Tibial artery (tissue), 4 donors: ENCODE results near the gene CLPX.
A peak's percentile ranks its signal among the peaks of the same experiment; 100 is the strongest.
"Not testable (repeated sequence)": the region's sequence is repeated elsewhere in the genome, so short reads cannot be mapped to it uniquely, and the experiment has no call there.

Experiments used
- DNase-seq, 2 donors: peaks; one replicate each; pipeline ENCODE4 v3.0.0-alpha.2; 2019
- H3K27ac ChIP-seq, 2 donors: fragments of 200-600 bp; sonication (generic) in 1 of 2; 1 replicate in 1 of 2; 2 replicates in 1 of 2; pipeline ENCODE4 v1.5.1; 2018 to 2019; ENCODE audit warnings: mild to moderate bottlenecking in 1 of 2
- H3K27me3 ChIP-seq, 2 donors: fragments of 200-600 bp; sonication (generic) in 1 of 2; one replicate each; pipeline versions ENCODE4 v1.5.1 to v1.6.0; 2016 to 2019
- H3K36me3 ChIP-seq, 3 donors: fragments of 200-600 bp; sonication (generic) in 2 of 3; one replicate each; pipeline ENCODE4 v1.5.1; 2016 to 2019; ENCODE audit warnings: mild to moderate bottlenecking in 2 of 3
- H3K4me1 ChIP-seq, 4 donors: fragments of 200-600 bp; sonication (generic) in 2 of 4; 1 replicate in 3 of 4; 2 replicates in 1 of 4; pipeline ENCODE4 v1.5.1; 2016 to 2019
- H3K4me3 ChIP-seq, 2 donors: fragments of 200-600 bp; sonication (generic) in 1 of 2; 1 replicate in 1 of 2; 2 replicates in 1 of 2; pipeline ENCODE4 v1.5.1; 2018 to 2019; ENCODE audit warnings: mild to moderate bottlenecking in 2 of 2
- H3K9me3 ChIP-seq, 3 donors: fragments of 200-600 bp; sonication (generic) in 1 of 3; one replicate each; pipeline ENCODE4 v1.5.1; 2016 to 2019
- intact Hi-C: fragments of 100-400 bp; cut with DNase I; formaldehyde crosslinking; loops from one replicate; pipeline ENCODE4 v1.15.0; 2023; ENCODE audit warnings: low total_unique reads
- TF ChIP-seq, protein P1 (sequence below), 2 experiments: fragments of 200-600 bp in 1 of 2; fragments of 450-650 bp in 1 of 2; IDR thresholded peaks; one replicate each; pipeline ENCODE4 v1.5.1; 2017 to 2019; ENCODE audit warnings: antibody characterized with exemption in 2 of 2, mild to moderate bottlenecking in 1 of 2, moderate library complexity in 1 of 2

Gene CLPX

GRCh38 chr15:65196637-65197336 is 11.6 kb upstream of the CLPX start:
- Histone ChIP-seq H3K4me1 (no peaks in the 10 kb centered on the region), H3K27me3 (no peaks in the 10 kb centered on the region), H3K4me3 (no peak overlapping the region), H3K9me3 (no peaks in the 10 kb centered on the region), H3K27ac (no peak overlapping the region), H3K36me3 (no peaks in the 10 kb centered on the region)
- DNase-seq: no peak
- intact Hi-C loops: no loop called here
- TF ChIP-seq, protein P1, sequence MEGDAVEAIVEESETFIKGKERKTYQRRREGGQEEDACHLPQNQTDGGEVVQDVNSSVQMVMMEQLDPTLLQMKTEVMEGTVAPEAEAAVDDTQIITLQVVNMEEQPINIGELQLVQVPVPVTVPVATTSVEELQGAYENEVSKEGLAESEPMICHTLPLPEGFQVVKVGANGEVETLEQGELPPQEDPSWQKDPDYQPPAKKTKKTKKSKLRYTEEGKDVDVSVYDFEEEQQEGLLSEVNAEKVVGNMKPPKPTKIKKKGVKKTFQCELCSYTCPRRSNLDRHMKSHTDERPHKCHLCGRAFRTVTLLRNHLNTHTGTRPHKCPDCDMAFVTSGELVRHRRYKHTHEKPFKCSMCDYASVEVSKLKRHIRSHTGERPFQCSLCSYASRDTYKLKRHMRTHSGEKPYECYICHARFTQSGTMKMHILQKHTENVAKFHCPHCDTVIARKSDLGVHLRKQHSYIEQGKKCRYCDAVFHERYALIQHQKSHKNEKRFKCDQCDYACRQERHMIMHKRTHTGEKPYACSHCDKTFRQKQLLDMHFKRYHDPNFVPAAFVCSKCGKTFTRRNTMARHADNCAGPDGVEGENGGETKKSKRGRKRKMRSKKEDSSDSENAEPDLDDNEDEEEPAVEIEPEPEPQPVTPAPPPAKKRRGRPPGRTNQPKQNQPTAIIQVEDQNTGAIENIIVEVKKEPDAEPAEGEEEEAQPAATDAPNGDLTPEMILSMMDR (IDR thresholded peaks at IDR 0.05): no peak

- no peaks in the 10 kb centered on the region for H3K4me1 ChIP-seq
- TF ChIP-seq, protein P1 (IDR thresholded peaks at IDR 0.05): no peak
- H3K27ac ChIP-seq: no peak overlapping the region
- H3K27me3 ChIP-seq: no peaks in the 10 kb centered on the region
- H3K4me3 ChIP-seq: no peak overlapping the region
- no peaks in the 10 kb centered on the region for H3K36me3 ChIP-seq
- intact Hi-C loops: no loop called here
- no peaks in the 10 kb centered on the region for H3K9me3 ChIP-seq
- no peak for DNase-seq
These were observed 10.4 kb upstream of the CLPX start for GRCh38 chr15:65195548-65195923.

GRCh38 chr15:65194826-65195547 is 9.8 kb upstream of the CLPX start:
- H3K27ac ChIP-seq: no peak overlapping the region

GRCh38 chr15:65192016-65192415 is 6.9 kb upstream of the CLPX start:
- Histone ChIP-seq H3K27ac (no peak overlapping the region), H3K27me3 (no peaks in the 10 kb centered on the region), H3K4me3 (no peak overlapping the region), H3K4me1 (no peaks in the 10 kb centered on the region), H3K36me3 (no peaks in the 10 kb centered on the region), H3K9me3 (no peaks in the 10 kb centered on the region)
- DNase-seq: no peak
- TF ChIP-seq, protein P1 (IDR thresholded peaks at IDR 0.05): no peak
- intact Hi-C loops: no loop called here

More at GRCh38 chr15:65194826-65195547, 9.8 kb upstream of the CLPX start:
- no peaks in the 10 kb centered on the region for H3K9me3 ChIP-seq
- H3K27me3 ChIP-seq: no peaks in the 10 kb centered on the region
- peak in 1 of 2 donors; percentile 44 for DNase-seq
- intact Hi-C loops: no loop called here
- TF ChIP-seq, protein P1 (IDR thresholded peaks at IDR 0.05): no peak
- H3K36me3 ChIP-seq: no peaks in the 10 kb centered on the region
- no peak overlapping the region for H3K4me3 ChIP-seq
- no peaks in the 10 kb centered on the region for H3K4me1 ChIP-seq

GRCh38 chr15:65189102-65189740 is 4.1 kb upstream of the CLPX start:
- Histone ChIP-seq H3K27me3 (no peaks in the 10 kb centered on the region), H3K4me1 (no peaks in the 10 kb centered on the region), H3K27ac (no peak overlapping the region), H3K9me3 (no peaks in the 10 kb centered on the region), H3K4me3 (no peak overlapping the region), H3K36me3 (no peaks in the 10 kb centered on the region)
- intact Hi-C loops: loop anchor here (10.0 kb wide), 1 partner anchor 54 kb away; the partner anchor contains the start of gene PDCD7
- TF ChIP-seq, protein P1 (IDR thresholded peaks at IDR 0.05): peak; percentile 32 to 43
- no peak for DNase-seq

GRCh38 chr15:65188472-65188871 is 3.3 kb upstream of the CLPX start:
- not testable (repeated sequence) for H3K9me3 ChIP-seq, DNase-seq, H3K36me3 ChIP-seq, H3K27ac ChIP-seq, H3K4me1 ChIP-seq, H3K27me3 ChIP-seq, H3K4me3 ChIP-seq
- intact Hi-C loops: loop anchor here (10.0 kb wide), 1 partner anchor 54 kb away; the partner anchor contains the start of gene PDCD7
